HepG2 (cell line): ENCODE results near the gene EXOC7. TPM values are rescaled to one million over a fixed set of nuclear protein-coding genes. Genes with fewer than 3 reads are reported as not detected.

Experiments
- ATF6 ChIP-seq: sonication (generic); formaldehyde crosslinking; conservative IDR thresholded peaks from 2 replicates; pipeline ENCODE4 v1.4.0; 2020; ENCODE audit warnings: missing genetic modification reagents
- FOXK1 ChIP-seq: sonication (generic); formaldehyde crosslinking; IDR thresholded peaks from 2 replicates; pipeline ENCODE4 v1.4.0; 2020; ENCODE audit warnings: low read depth, missing genetic modification reagents, borderline replicate concordance
- GATAD2A ChIP-seq: IDR thresholded peaks from 2 replicates; pipeline ENCODE4 v1.6.1; 2016
- KLF9 ChIP-seq: IDR thresholded peaks from 2 replicates; pipeline ENCODE4 v1.6.1; 2016; ENCODE audit warnings: low read depth
- PRDM4 ChIP-seq: sonication (generic); formaldehyde crosslinking; IDR thresholded peaks from 2 replicates; pipeline ENCODE4 v1.9.0; 2021; ENCODE audit warnings: missing genetic modification reagents, borderline replicate concordance
- RELA ChIP-seq: sonication (generic); formaldehyde crosslinking; IDR thresholded peaks from 2 replicates; pipeline ENCODE4 v1.4.0; 2020; ENCODE audit warnings: missing genetic modification reagents
- TBX3 ChIP-seq: fragments of 450-650 bp; IDR thresholded peaks from 2 replicates; pipeline ENCODE4 v1.6.1; 2017; ENCODE audit warnings: antibody characterized with exemption, mild to moderate bottlenecking, inconsistent platforms, borderline replicate concordance
- WIZ ChIP-seq: sonication (generic); formaldehyde crosslinking; IDR thresholded peaks from 2 replicates; pipeline ENCODE4 v1.5.1; 2020; ENCODE audit warnings: mild to moderate bottlenecking, missing genetic modification reagents
- ZBTB3 ChIP-seq: sonication (generic); formaldehyde crosslinking; IDR thresholded peaks from 2 replicates; pipeline ENCODE4 v1.4.0; 2020; ENCODE audit warnings: low read depth, mild to moderate bottlenecking, moderate library complexity, missing genetic modification reagents, borderline replicate concordance
- ZFP36L1 ChIP-seq: sonication (generic); formaldehyde crosslinking; IDR thresholded peaks from 2 replicates; pipeline ENCODE4 v1.8.0; 2022; ENCODE audit warnings: mild to moderate bottlenecking, missing genetic modification reagents, moderate library complexity
- ZNF121 ChIP-seq: sonication (generic); formaldehyde crosslinking; IDR thresholded peaks from 2 replicates; pipeline ENCODE4 v1.5.0; 2020; ENCODE audit warnings: mild to moderate bottlenecking, missing genetic modification reagents
- ZNF20 ChIP-seq: sonication (generic); formaldehyde crosslinking; IDR thresholded peaks from 2 replicates; pipeline ENCODE4 v1.4.0; 2020; ENCODE audit warnings: mild to moderate bottlenecking, moderate library complexity, missing genetic modification reagents
- ZNF205 ChIP-seq: IDR thresholded peaks from 2 replicates; pipeline ENCODE4 v1.6.1; 2018; ENCODE audit warnings: missing biosample characterization, missing genetic modification reagents
- ZNF234 ChIP-seq: sonication (generic); formaldehyde crosslinking; conservative IDR thresholded peaks from 2 replicates; pipeline ENCODE4 v1.5.1; 2020; ENCODE audit warnings: mild to moderate bottlenecking, missing genetic modification reagents
- ZNF274 ChIP-seq: sonication (generic); formaldehyde crosslinking; IDR thresholded peaks from 2 replicates; pipeline ENCODE4 v1.5.1; 2020; ENCODE audit warnings: mild to moderate bottlenecking, missing genetic modification reagents
- ZNF350 ChIP-seq: sonication (generic); formaldehyde crosslinking; IDR thresholded peaks from 2 replicates; pipeline ENCODE4 v1.4.0; 2020; ENCODE audit warnings: mild to moderate bottlenecking, low read depth, missing genetic modification reagents, borderline replicate concordance
- ZNF512B ChIP-seq: sonication (generic); formaldehyde crosslinking; IDR thresholded peaks from 2 replicates; pipeline ENCODE4 v1.5.1; 2020; ENCODE audit warnings: missing genetic modification reagents, mild to moderate bottlenecking, borderline replicate concordance
- ZNF556 ChIP-seq: sonication (generic); formaldehyde crosslinking; IDR thresholded peaks from 2 replicates; pipeline ENCODE4 v1.4.0; 2020; ENCODE audit warnings: mild to moderate bottlenecking, missing genetic modification reagents, borderline replicate concordance
- ZNF674 ChIP-seq: sonication (generic); formaldehyde crosslinking; IDR thresholded peaks from 2 replicates; pipeline ENCODE4 v1.5.0; 2020; ENCODE audit warnings: low read depth, mild to moderate bottlenecking, missing genetic modification reagents
- polyA plus RNA-seq, 8 experiments: library from polyadenylated mRNA; depleted of rRNA in 3 of 8; stranded (reverse) in 7 of 8; unstranded in 1 of 8; fragments of >200 nt; fragmentation: Illumina TruSeq in 4 of 8; extraction: Trizol in 4 of 8; gene quantifications; 2 replicates each; pipeline versions ENCODE4 v1.2.1 to v1.2.3, GENCODE V29; 2011 to 2016; ENCODE audit warnings: low read depth in 4 of 8, missing spikeins in 1 of 8, mixed read lengths in 1 of 8; ENCODE audit not compliant: insufficient read depth in 1 of 8
- total RNA-seq, 5 experiments: library from RNA; depleted of rRNA; stranded (reverse); fragments of >200 nt; fragmentation: Illumina TruSeq; extraction: Trizol; gene quantifications; 2 replicates each; pipeline ENCODE4 v1.2.3, GENCODE V29; 2016; ENCODE audit warnings: low read depth in 1 of 5
- TF ChIP-seq, protein P1 (sequence below): IDR thresholded peaks from 2 replicates; pipeline ENCODE4 v1.6.1; 2016; ENCODE audit warnings: low read depth, borderline replicate concordance
- TF ChIP-seq, protein P2 (sequence below): sonication (generic); formaldehyde crosslinking; conservative IDR thresholded peaks from 2 replicates; pipeline ENCODE4 v1.8.1; 2023; ENCODE audit warnings: missing genetic modification reagents

Gene EXOC7
- total and polyA plus RNA-seq, 2 of the 13 experiments (the other 11 are each of a cell fraction or from before 2014, with no cell fraction given) = 86.9 to 116 TPM

- no peak for TF ChIP-seq PRDM4 (CRISPR knock-in tag)
- TF ChIP-seq ZNF350 (CRISPR knock-in tag) = no peak
- TF ChIP-seq ZNF20 (CRISPR knock-in tag) = no peak
- no peak for TF ChIP-seq RELA (CRISPR knock-in tag)
- TF ChIP-seq ZNF121 (CRISPR knock-in tag) = no peak
- TF ChIP-seq FOXK1 (CRISPR knock-in tag) = no peak
- TF ChIP-seq ZNF274 (CRISPR knock-in tag) = no peak
- no peak for TF ChIP-seq ZNF512B (CRISPR knock-in tag)
- TF ChIP-seq KLF9 (CRISPR knock-in tag) = no peak
- no peak for TF ChIP-seq TBX3
- 0 out of 2 replicates have a peak, but pooled peaks have one; percentile 31 for TF ChIP-seq WIZ (CRISPR knock-in tag)
- no peak for TF ChIP-seq GATAD2A
- no peak for TF ChIP-seq ZBTB3 (CRISPR knock-in tag)
- TF ChIP-seq ATF6 (CRISPR knock-in tag) = no peak
- TF ChIP-seq, protein P1, sequence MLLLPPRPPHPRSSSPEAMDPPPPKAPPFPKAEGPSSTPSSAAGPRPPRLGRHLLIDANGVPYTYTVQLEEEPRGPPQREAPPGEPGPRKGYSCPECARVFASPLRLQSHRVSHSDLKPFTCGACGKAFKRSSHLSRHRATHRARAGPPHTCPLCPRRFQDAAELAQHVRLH (CRISPR knock-in tag) = no peak
- TF ChIP-seq ZNF205 = no peak
- TF ChIP-seq ZNF234 (CRISPR knock-in tag) = no peak
- peak; percentile 82; the same call in 1 of the 2 replicates for TF ChIP-seq ZNF674 (CRISPR knock-in tag)
- TF ChIP-seq, protein P2, sequence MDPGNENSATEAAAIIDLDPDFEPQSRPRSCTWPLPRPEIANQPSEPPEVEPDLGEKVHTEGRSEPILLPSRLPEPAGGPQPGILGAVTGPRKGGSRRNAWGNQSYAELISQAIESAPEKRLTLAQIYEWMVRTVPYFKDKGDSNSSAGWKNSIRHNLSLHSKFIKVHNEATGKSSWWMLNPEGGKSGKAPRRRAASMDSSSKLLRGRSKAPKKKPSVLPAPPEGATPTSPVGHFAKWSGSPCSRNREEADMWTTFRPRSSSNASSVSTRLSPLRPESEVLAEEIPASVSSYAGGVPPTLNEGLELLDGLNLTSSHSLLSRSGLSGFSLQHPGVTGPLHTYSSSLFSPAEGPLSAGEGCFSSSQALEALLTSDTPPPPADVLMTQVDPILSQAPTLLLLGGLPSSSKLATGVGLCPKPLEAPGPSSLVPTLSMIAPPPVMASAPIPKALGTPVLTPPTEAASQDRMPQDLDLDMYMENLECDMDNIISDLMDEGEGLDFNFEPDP (CRISPR knock-in tag) = 0 out of 2 replicates have a peak, but pooled peaks have one; percentile 48
- TF ChIP-seq ZFP36L1 = no peak
- TF ChIP-seq ZNF556 (CRISPR knock-in tag) = peak; percentile 37; the same call in 1 of the 2 replicates
Observed at GRCh38 chr17:76078860-76079534, 24.6 kb downstream of the EXOC7 start, which contains the start of gene ZACN (continued).
